Endodermal cell (in vitro differentiated cells): ENCODE results near the gene FSHR. TPM values are rescaled to one million over a fixed set of nuclear protein-coding genes. Genes with fewer than 3 reads are reported as not detected.

Experiments
- DNase-seq: peaks from one replicate; pipeline ENCODE4 v3.0.0-alpha.2; 2017
- H3K27ac ChIP-seq: 2 replicates; pipeline ENCODE4 v1.5.1; 2013; ENCODE audit warnings: mild to moderate bottlenecking, low read depth, low read length, moderate library complexity
- H3K27me3 ChIP-seq: 2 replicates; pipeline ENCODE4 v1.6.1; 2013; ENCODE audit warnings: mild to moderate bottlenecking, low read length, moderate library complexity; ENCODE audit not compliant: insufficient read depth, control insufficient read depth, poor library complexity, severe bottlenecking
- H3K36me3 ChIP-seq: 2 replicates; pipeline ENCODE4 v1.7.0; 2013; ENCODE audit warnings: mild to moderate bottlenecking, low read length, moderate library complexity; ENCODE audit not compliant: control insufficient read depth, insufficient read depth
- H3K4me1 ChIP-seq: one replicate; pipeline ENCODE4 v1.7.0; 2013; ENCODE audit warnings: low read length; ENCODE audit not compliant: control insufficient read depth, insufficient read depth
- H3K4me3 ChIP-seq: 2 replicates; pipeline ENCODE4 v1.5.1; 2013; ENCODE audit warnings: mild to moderate bottlenecking, low read length, moderate library complexity
- H3K9ac ChIP-seq: 2 replicates; pipeline ENCODE4 v1.6.1; 2013; ENCODE audit warnings: mild to moderate bottlenecking, low read length, moderate library complexity; ENCODE audit not compliant: poor library complexity, severe bottlenecking; ENCODE audit errors: extremely low read depth
- H3K9me3 ChIP-seq: 2 replicates; pipeline ENCODE4 v1.6.1; 2013; ENCODE audit warnings: mild to moderate bottlenecking, low read length, moderate library complexity; ENCODE audit not compliant: control insufficient read depth
- H3K27ac Mint-ChIP-seq: 2 replicates; pipeline ENCODE4 v1.8.0; 2020; ENCODE audit warnings: mixed read lengths
- H3K27me3 Mint-ChIP-seq: 2 replicates; pipeline ENCODE4 v1.8.0; 2021; ENCODE audit warnings: mild to moderate bottlenecking, mixed read lengths; ENCODE audit not compliant: insufficient read depth
- H3K36me3 Mint-ChIP-seq: 2 replicates; pipeline ENCODE4 v1.8.0; 2020; ENCODE audit warnings: low read depth, mixed read lengths
- H3K4me1 Mint-ChIP-seq: 2 replicates; pipeline ENCODE4 v1.8.0; 2020; ENCODE audit warnings: mixed read lengths
- H3K4me3 Mint-ChIP-seq: 2 replicates; pipeline ENCODE4 v1.8.0; 2020; ENCODE audit warnings: mild to moderate bottlenecking, moderate library complexity, mixed read lengths
- H3K9me3 Mint-ChIP-seq: 2 replicates; pipeline ENCODE4 v1.8.0; 2020; ENCODE audit warnings: mild to moderate bottlenecking, mixed read lengths
- CTCF ChIP-seq: fragments of 200-600 bp; sonication (generic); conservative IDR thresholded peaks from 2 replicates; pipeline ENCODE4 v1.5.0; 2021; ENCODE audit warnings: antibody characterized with exemption, mild to moderate bottlenecking
- WGBS, 2 experiments: methylation state at CpG; one replicate each; pipeline versions ENCODE4 v1.1.5 to v1.1.7; 2013; ENCODE audit warnings: missing lambda C conversion rate in 2 of 2, mixed read lengths in 1 of 2; ENCODE audit not compliant: insufficient coverage in 1 of 2, insufficient read length in 1 of 2; 5-methylcytosine and 5-hydroxymethylcytosine counted together
- total RNA-seq, 2 donors: library from RNA; stranded (reverse); fragmentation: NEBNext Ultra II Directional in 1 of 2; extraction: Animal tissue kit (Norgen Biotek cat#: 25700) in 1 of 2; gene quantifications; 2 replicates in 1 of 2; 3 replicates in 1 of 2; pipeline ENCODE4 v1.2.1, GENCODE V29; 2021

The FSHR gene
- total RNA-seq, 2 donors from 2014 or later: 4.7 to 6.5 TPM

- Histone ChIP-seq H3K27ac (peak overlapping the region; percentile 30), H3K9ac (no peak overlapping the region), H3K4me3 (no peak overlapping the region), H3K27me3 (no peaks in the 10 kb centered on the region), H3K36me3 (no peaks in the 10 kb centered on the region), H3K9me3 (no peaks in the 10 kb centered on the region), H3K4me1 (peaks cover 5% of the 10 kb centered on the region)
- H3K9me3 Mint-ChIP-seq: no peaks in the 10 kb centered on the region
- H3K36me3 Mint-ChIP-seq: no peaks in the 10 kb centered on the region
- no peak overlapping the region for H3K4me3 Mint-ChIP-seq
- peaks cover 14% of the 10 kb centered on the region for H3K4me1 Mint-ChIP-seq
- no peak overlapping the region for H3K27ac Mint-ChIP-seq
- no peaks in the 10 kb centered on the region for H3K27me3 Mint-ChIP-seq
- WGBS, 2 experiments: 92% methylated on average over 2 of the region's 2 CpGs; no CpG with 5 or more reads in 1 of the 2 experiments
- no peak for DNase-seq
- no peak for TF ChIP-seq CTCF
These were observed 133.0 kb downstream of the FSHR start for GRCh38 chr2:49021271-49021670.

- Histone ChIP-seq H3K36me3 (no peaks in the 10 kb centered on the region), H3K4me3 (no peak overlapping the region), H3K9ac (no peak overlapping the region), H3K4me1 (no peaks in the 10 kb centered on the region), H3K27ac (no peak overlapping the region), H3K27me3 (no peaks in the 10 kb centered on the region), H3K9me3 (no peaks in the 10 kb centered on the region)
- Mint-ChIP-seq H3K4me3 (no peak overlapping the region), H3K4me1 (no peaks in the 10 kb centered on the region), H3K27ac (no peak overlapping the region), H3K36me3 (no peaks in the 10 kb centered on the region), H3K27me3 (no peaks in the 10 kb centered on the region), H3K9me3 (no peaks in the 10 kb centered on the region)
- TF ChIP-seq CTCF: no peak
- no peak for DNase-seq
- 87 to 95% methylated on average over 2 to 3 of the region's 3 CpGs for WGBS, 2 experiments
These were observed 149.1 kb downstream of the FSHR start for GRCh38 chr2:49005261-49005660.

- Mint-ChIP-seq H3K4me1 (no peaks in the 10 kb centered on the region), H3K36me3 (no peaks in the 10 kb centered on the region), H3K9me3 (no peaks in the 10 kb centered on the region), H3K27me3 (no peaks in the 10 kb centered on the region), H3K4me3 (no peak overlapping the region), H3K27ac (no peak overlapping the region)
- Histone ChIP-seq H3K36me3 (no peaks in the 10 kb centered on the region), H3K4me3 (no peak overlapping the region), H3K4me1 (no peaks in the 10 kb centered on the region), H3K27ac (no peak overlapping the region), H3K9ac (no peak overlapping the region), H3K9me3 (no peaks in the 10 kb centered on the region), H3K27me3 (no peaks in the 10 kb centered on the region)
- 90 to 100% methylated on average over 1 of the region's 1 CpG for WGBS, 2 experiments
- no peak for TF ChIP-seq CTCF
- no peak for DNase-seq
These were observed 150.2 kb downstream of the FSHR start for GRCh38 chr2:49004036-49004626.
